WI38 (cell line): ENCODE results near the gene HDAC4.

ENCODE experiments used
- H3K4me3 ChIP-seq: 2 replicates; pipeline ENCODE4 v1.5.1; 2011; ENCODE audit warnings: low read depth, mild to moderate bottlenecking, control low read depth, low read length
- TF ChIP-seq, protein P1 (sequence below): IDR thresholded peaks from 2 replicates; pipeline ENCODE4 v1.5.1; 2012; ENCODE audit warnings: low read depth, mild to moderate bottlenecking, control low read depth, low read length

HDAC4 gene

DNA sequence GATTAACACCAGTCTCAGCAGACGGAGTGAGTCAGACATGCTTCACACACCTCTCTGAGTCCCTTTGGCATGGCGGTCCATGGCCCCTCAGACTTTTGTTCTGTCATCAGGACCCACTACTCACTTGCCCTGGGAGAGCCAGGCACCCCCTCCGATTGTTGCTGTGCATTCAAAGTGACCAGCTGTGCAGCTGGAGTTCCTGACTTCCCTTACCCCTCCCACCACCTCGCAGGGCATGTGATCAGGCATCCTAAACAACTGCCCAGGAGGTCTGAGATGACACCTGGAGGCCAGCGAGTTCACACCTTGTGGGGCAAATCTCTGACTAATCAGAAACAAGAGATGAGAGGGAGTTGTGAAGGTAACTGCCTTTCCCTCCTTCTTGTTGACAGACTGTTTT lies 35.3 kb upstream of the HDAC4 start:
- H3K4me3 ChIP-seq = no peak overlapping the region
- TF ChIP-seq, protein P1, sequence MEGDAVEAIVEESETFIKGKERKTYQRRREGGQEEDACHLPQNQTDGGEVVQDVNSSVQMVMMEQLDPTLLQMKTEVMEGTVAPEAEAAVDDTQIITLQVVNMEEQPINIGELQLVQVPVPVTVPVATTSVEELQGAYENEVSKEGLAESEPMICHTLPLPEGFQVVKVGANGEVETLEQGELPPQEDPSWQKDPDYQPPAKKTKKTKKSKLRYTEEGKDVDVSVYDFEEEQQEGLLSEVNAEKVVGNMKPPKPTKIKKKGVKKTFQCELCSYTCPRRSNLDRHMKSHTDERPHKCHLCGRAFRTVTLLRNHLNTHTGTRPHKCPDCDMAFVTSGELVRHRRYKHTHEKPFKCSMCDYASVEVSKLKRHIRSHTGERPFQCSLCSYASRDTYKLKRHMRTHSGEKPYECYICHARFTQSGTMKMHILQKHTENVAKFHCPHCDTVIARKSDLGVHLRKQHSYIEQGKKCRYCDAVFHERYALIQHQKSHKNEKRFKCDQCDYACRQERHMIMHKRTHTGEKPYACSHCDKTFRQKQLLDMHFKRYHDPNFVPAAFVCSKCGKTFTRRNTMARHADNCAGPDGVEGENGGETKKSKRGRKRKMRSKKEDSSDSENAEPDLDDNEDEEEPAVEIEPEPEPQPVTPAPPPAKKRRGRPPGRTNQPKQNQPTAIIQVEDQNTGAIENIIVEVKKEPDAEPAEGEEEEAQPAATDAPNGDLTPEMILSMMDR = no peak

DNA sequence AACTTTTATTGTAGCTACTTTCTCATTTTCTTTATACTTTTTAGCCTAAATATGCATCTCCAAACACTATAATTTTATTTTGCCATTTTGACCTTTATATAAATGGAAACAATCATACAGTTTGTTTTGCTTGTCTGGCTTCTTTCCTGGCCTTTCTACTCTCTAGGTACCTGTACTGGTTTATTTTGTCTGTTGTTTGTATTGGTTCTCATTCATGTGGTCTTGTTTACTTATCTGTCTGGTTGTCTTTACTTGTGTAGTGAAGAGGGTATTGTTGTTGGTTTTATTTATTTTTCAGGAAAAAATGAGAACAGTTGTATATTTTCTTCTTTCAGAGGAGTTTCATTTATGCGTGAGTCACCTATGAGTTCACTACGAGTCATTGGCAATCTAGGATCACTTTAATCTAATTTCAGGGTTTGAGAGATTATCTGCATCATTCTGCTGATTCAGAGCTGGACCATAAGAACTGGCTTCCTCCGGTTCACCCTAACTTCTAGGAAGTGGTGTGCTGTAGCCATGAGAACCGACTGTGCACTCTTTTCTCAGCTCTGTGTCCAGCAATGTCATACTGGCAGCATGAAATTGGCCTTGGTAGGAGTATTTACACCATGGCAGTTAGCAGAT lies 33.1 kb upstream of the HDAC4 start:
- H3K4me3 ChIP-seq = no peak overlapping the region
- TF ChIP-seq, protein P1 = no peak

DNA sequence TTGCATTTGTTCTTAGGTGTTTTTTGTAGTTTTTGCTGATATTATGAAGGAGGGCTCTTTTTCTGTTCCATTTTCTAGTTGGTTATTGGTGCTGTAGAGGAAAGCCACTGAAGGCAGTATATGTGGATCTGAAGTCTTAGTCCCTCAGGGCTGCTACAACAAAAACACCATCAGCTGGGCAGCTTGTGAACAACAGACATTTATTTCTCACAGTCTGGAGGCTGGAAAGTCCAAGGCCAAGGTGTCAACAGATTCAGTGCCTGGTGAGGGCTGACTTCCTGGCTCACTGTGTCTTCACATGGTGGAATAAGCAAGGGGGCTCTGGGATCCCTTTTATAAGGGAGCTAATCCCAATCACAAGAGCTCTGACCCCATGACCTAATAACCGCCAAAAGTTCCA lies 31.4 kb upstream of the HDAC4 start:
- TF ChIP-seq, protein P1 = no peak
- no peak overlapping the region for H3K4me3 ChIP-seq

DNA sequence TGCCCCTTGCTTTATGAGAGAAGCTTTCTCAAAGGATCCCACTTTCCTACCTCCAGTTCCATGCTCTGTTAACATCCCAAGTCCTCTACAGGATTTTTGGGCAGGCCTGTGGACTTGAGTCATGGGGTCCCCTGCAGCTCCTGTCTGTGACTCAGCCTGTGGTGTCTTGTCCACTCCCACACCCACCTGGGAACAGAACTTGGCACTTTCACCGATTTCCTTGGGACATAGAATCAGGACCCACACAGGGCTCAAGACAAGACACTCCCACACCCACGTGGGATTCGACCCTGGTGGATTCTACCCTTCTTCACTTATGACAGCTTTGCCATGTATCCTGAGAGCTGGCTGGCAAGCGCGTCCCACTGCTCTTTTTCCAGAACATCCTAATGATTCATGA lies 30.7 kb upstream of the HDAC4 start:
- H3K4me3 ChIP-seq = no peak overlapping the region
- TF ChIP-seq, protein P1 = no peak

DNA sequence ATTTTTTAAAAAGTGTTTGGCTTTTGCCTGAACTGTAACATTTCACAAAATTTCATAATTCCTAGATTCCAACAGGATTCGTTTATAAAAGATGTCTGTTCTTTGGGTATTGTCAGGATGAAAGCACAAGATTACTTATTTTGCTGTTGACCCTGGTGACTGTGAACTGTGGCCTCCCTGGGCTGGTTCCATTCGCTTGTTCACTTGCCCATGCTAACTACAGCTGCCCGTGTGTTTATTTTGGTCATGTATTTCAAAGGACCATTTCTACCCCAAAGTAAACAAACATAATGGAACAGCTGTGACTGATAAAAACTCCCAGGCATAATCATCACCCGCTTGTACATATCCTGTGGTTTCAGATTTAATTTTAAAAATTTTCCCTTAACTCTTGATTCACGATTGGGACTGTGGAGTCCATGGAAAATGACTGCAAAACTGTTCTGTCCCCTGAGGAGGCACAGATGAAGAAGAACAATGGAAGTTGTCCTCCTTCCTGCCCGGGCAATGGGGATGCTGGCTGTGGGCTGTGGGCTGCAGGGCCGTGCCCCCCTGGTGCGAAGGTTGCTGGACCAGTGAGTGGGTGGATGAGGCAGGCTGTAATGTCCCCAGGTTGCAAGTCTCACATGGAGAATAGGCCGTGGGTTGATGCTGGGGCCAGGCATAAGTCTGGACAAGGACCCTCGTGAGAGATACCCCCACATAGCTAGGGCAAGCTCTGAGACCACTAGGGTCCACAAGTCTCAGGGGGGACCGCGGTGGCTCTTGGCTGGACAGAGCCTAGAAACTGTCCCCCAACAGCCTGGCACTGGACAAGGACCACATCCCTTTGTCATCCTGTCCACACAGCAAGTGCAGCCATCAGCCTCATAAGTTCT lies 28.9 kb upstream of the HDAC4 start:
- no peak overlapping the region for H3K4me3 ChIP-seq
- TF ChIP-seq, protein P1 = no peak

DNA sequence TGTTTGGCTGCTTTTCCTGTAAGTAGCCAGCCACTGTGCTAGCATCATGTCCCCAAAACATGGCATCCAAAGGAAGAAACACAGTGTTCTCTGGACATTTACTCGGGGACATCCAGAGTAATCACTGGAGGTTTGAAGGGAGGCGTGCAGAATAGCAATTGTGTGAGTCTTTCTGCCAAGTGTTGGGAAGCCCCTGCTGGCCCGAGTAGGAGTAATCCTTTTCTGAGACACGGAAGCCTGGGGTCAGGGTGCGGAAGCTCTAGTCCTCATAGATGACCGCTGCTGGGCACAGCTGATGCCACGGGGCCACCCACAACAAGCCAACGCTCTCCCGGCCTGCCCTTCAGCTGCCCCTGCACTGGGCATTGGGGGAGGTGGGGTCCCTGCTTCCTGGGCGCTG lies 24.8 kb upstream of the HDAC4 start:
- no peak overlapping the region for H3K4me3 ChIP-seq
- TF ChIP-seq, protein P1 = no peak
